IPS DF 6.9 (cell line): ENCODE measurements around the gene RYR3.

ENCODE experiments used
- DNase-seq: peaks from one replicate; pipeline ENCODE4 v3.0.0-alpha.2; 2013; ENCODE audit warnings: low read depth, low spot score
- H3K27ac ChIP-seq: one replicate; pipeline ENCODE4 v1.5.1; 2013; ENCODE audit warnings: low read length, control low read depth
- H3K27me3 ChIP-seq: 2 replicates; pipeline ENCODE4 v1.6.1; 2013; ENCODE audit warnings: mild to moderate bottlenecking, low read length; ENCODE audit not compliant: control insufficient read depth, insufficient read depth
- H3K36me3 ChIP-seq: 2 replicates; pipeline ENCODE4 v1.6.1; 2013; ENCODE audit warnings: low read length; ENCODE audit not compliant: control insufficient read depth, insufficient read depth
- H3K4me1 ChIP-seq: 2 replicates; pipeline ENCODE4 v1.6.1; 2013; ENCODE audit warnings: low read length; ENCODE audit not compliant: control insufficient read depth, insufficient read depth
- H3K4me3 ChIP-seq: 2 replicates; pipeline ENCODE4 v1.5.1; 2013; ENCODE audit warnings: mild to moderate bottlenecking, low read length
- H3K9me3 ChIP-seq: 2 replicates; pipeline ENCODE4 v1.6.1; 2013; ENCODE audit warnings: low read length, inconsistent platforms; ENCODE audit not compliant: control insufficient read depth, insufficient read depth
- WGBS: extraction: QIAGEN DNeasy Blood & Tissue Kit; methylation state at CpG from one replicate; pipeline ENCODE4 v1.1.7; 2013; ENCODE audit warnings: mixed read lengths, missing lambda C conversion rate; ENCODE audit not compliant: insufficient read length, insufficient coverage; 5-methylcytosine and 5-hydroxymethylcytosine counted together

Gene RYR3

GRCh38 chr15:33526532-33526931 lies 215.8 kb downstream of the RYR3 start:
- no peaks in the 10 kb centered on the region for H3K9me3 ChIP-seq
- no peak overlapping the region for H3K4me3 ChIP-seq
- WGBS, result no CpG with 5 or more reads among the region's 3 CpGs
- no peaks in the 10 kb centered on the region for H3K4me1 ChIP-seq
- H3K27ac ChIP-seq, result no peak overlapping the region
- H3K36me3 ChIP-seq, result no peaks in the 10 kb centered on the region
- no peaks in the 10 kb centered on the region for H3K27me3 ChIP-seq
- DNase-seq, result no peak

GRCh38 chr15:33533197-33533596 lies 222.4 kb downstream of the RYR3 start:
- Histone ChIP-seq H3K4me1 (no peaks in the 10 kb centered on the region), H3K36me3 (no peaks in the 10 kb centered on the region), H3K9me3 (no peaks in the 10 kb centered on the region), H3K27ac (no peak overlapping the region), H3K27me3 (no peaks in the 10 kb centered on the region), H3K4me3 (no peak overlapping the region)
- DNase-seq, result no peak
- WGBS, result no CpG with 5 or more reads among the region's 4 CpGs

DNA sequence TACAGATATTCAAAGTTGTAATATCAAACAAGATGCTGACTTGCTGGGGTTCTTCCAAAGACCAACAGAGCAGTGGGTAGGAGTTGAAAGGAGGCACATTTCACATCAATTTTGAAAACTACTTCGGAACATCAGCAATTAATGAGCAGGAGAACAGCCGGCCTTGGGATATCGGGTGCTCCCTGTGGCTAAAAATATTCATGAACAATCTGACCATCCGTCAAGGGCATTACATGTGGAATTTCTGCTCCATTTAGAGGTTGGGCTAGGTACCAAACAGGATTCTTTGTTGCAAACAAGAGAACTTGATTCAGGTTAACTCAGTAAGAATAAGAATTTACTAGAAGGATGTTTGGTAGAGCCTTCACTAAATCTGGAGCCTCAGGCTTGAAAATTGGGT lies 223.9 kb downstream of the RYR3 start:
- Histone ChIP-seq H3K27ac (no peak overlapping the region), H3K4me3 (no peak overlapping the region), H3K4me1 (no peaks in the 10 kb centered on the region), H3K36me3 (no peaks in the 10 kb centered on the region), H3K9me3 (no peaks in the 10 kb centered on the region), H3K27me3 (no peaks in the 10 kb centered on the region)
- DNase-seq, result no peak
- WGBS, result no CpG with 5 or more reads among the region's 4 CpGs

DNA sequence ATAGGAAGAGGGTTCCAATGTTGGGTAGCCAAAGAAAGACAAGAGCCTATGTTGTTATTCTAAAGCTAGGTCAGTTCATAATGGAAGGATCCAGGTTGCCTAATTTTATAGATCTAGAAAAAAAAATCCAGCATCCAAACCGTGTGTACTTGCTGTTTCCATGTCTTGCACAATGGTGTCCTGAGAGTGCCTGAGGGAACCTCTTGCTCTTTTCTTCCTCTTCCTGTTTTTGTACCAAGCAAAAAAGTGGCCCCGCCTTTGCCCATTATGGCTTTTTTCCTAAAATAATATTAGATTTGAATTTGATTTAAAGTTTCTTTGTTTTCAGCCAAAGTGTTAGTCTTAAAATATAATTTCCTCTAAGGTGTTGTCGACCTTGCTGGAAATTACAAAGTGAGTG lies 224.4 kb downstream of the RYR3 start:
- no peaks in the 10 kb centered on the region for H3K9me3 ChIP-seq
- no peak overlapping the region for H3K4me3 ChIP-seq
- no CpG with 5 or more reads among the region's 3 CpGs for WGBS

DNA sequence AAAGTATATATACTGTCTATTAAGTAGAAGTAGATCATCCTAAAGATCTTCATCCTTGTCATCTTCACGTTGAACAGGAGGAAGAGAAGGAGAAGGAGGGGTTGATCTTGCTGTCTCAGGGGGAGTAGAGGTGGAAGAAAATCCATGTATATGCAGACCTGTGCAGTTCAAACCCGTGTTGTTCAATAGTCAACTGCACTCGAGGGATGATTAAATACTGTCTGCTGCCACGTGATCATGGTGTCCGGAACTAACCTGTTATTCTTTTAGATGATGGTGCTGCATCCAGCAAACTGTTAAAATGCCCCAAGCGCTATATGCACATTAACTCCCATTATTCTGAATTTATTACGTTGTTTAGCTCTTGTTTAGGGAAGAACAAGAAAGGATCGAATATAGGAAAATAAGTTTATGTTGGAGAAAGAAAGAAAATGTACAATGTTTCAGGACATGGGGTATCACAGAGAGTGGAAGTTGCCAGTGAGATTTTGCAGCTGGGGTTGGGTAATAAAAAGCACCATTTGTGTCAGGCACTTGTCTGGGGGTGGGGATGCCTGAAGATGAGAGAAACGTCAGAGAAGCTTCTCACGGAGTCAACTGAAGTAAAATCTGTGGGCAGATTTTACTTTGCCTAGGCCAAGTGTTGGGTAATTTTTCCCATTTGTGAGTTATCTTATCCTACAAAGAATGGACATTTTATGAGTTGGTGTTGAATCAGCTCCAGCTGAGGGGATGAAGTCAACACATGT lies 229.2 kb downstream of the RYR3 start:
- DNase-seq, result no peak
- 100% methylated on average over 2 of the region's 10 CpGs for WGBS
- no peak overlapping the region for H3K27ac ChIP-seq

More for the DNA sequence above, 224.4 kb downstream of the RYR3 start:
- Histone ChIP-seq H3K27me3 (no peaks in the 10 kb centered on the region), H3K4me1 (no peaks in the 10 kb centered on the region), H3K36me3 (no peaks in the 10 kb centered on the region), H3K27ac (no peak overlapping the region)
- DNase-seq, result no peak

GRCh38 chr15:33543957-33544356 lies 233.2 kb downstream of the RYR3 start:
- no peaks in the 10 kb centered on the region for H3K27me3 ChIP-seq
- H3K27ac ChIP-seq, result no peak overlapping the region
- no peaks in the 10 kb centered on the region for H3K4me1 ChIP-seq
- no peak overlapping the region for H3K4me3 ChIP-seq
- no peaks in the 10 kb centered on the region for H3K9me3 ChIP-seq
- DNase-seq, result no peak
- WGBS, result no CpG with 5 or more reads among the region's 3 CpGs
- no peaks in the 10 kb centered on the region for H3K36me3 ChIP-seq

More for the DNA sequence above, 229.2 kb downstream of the RYR3 start:
- no peaks in the 10 kb centered on the region for H3K36me3 ChIP-seq
- no peak overlapping the region for H3K4me3 ChIP-seq
- no peaks in the 10 kb centered on the region for H3K9me3 ChIP-seq
- H3K27me3 ChIP-seq, result no peaks in the 10 kb centered on the region
- H3K4me1 ChIP-seq, result no peaks in the 10 kb centered on the region

- WGBS, result no CpG with 5 or more reads among the region's 3 CpGs
- H3K27me3 ChIP-seq, result no peaks in the 10 kb centered on the region
- H3K9me3 ChIP-seq, result no peaks in the 10 kb centered on the region
- no peak overlapping the region for H3K4me3 ChIP-seq
- H3K27ac ChIP-seq, result no peak overlapping the region
- no peaks in the 10 kb centered on the region for H3K36me3 ChIP-seq
- no peak for DNase-seq
- H3K4me1 ChIP-seq, result no peaks in the 10 kb centered on the region
These were observed 235.1 kb downstream of the RYR3 start for GRCh38 chr15:33545866-33546265.

DNA sequence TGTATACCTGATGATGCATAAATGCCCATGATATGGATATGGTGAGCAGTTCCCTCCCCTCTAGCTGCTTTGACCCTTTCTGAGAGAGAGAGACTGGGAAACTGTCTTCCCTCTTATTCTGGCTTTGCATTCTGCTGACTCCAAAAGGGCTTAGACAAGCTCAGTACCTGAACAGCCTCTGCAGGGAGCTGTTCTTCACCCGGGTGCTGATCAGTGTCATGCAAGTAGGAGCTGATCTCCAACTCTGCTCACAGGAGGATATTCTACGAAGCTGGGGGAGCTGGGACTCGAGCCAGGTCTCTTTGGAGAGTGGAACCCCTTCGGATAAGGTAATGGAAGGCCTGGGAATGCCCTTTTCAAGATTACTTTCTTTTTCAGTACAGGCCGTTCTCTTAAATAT lies 237.1 kb downstream of the RYR3 start:
- Histone ChIP-seq H3K9me3 (no peaks in the 10 kb centered on the region), H3K4me3 (no peak overlapping the region)
- peak; percentile 54 for DNase-seq

GRCh38 chr15:33551860-33552259 lies 241.1 kb downstream of the RYR3 start:
- H3K36me3 ChIP-seq, result no peaks in the 10 kb centered on the region

More for the DNA sequence above, 237.1 kb downstream of the RYR3 start:
- H3K36me3 ChIP-seq, result no peaks in the 10 kb centered on the region
- no peak overlapping the region for H3K27ac ChIP-seq
- no CpG with 5 or more reads among the region's 5 CpGs for WGBS
- H3K27me3 ChIP-seq, result no peaks in the 10 kb centered on the region
- peaks cover 3% of the 10 kb centered on the region for H3K4me1 ChIP-seq

DNA sequence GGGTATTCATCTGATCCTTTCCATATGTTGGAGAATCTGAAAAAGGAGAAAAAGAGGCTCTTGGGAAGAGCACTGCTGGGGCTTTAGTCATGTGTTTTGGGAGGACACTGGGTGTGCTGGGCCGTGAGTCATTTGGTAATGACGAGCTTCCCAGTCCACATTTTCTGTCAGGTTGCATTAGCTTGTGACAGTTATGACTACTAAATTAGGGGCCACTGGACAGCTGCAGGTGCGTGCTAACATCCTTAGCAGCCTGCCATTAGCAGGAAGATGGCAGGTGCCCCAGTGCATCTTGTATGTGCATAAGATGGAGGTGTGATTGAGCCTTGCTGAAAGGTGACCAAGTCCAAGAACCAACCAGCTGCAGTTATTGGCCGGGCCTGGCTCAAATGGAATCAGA lies 242.4 kb downstream of the RYR3 start:
- DNase-seq, result no peak
- Histone ChIP-seq H3K27me3 (no peaks in the 10 kb centered on the region), H3K4me1 (peaks cover 3% of the 10 kb centered on the region), H3K9me3 (no peaks in the 10 kb centered on the region), H3K36me3 (no peaks in the 10 kb centered on the region), H3K27ac (no peak overlapping the region), H3K4me3 (no peak overlapping the region)
- WGBS, result no CpG with 5 or more reads among the region's 4 CpGs

More at GRCh38 chr15:33551860-33552259, 241.1 kb downstream of the RYR3 start:
- Histone ChIP-seq H3K9me3 (no peaks in the 10 kb centered on the region), H3K27me3 (no peaks in the 10 kb centered on the region), H3K4me1 (peaks cover 3% of the 10 kb centered on the region), H3K27ac (no peak overlapping the region), H3K4me3 (no peak overlapping the region)
- no CpG with 5 or more reads among the region's 6 CpGs for WGBS
- DNase-seq, result no peak
